ENCODE data around the gene PLCB2.

Gene PLCB2

GRCh38 chr15:40241269-40242212, 66.2 kb downstream of the PLCB2 start:
- no peak for TF ChIP-seq CTCF (conservative IDR thresholded peaks at IDR 0.05; ENCODE audit: low read length)
- TF ChIP-seq EZH2phosphoT487 (IDR thresholded peaks at IDR 0.05; ENCODE audit: borderline replicate concordance): no peak
- Histone ChIP-seq H3K36me3 (ENCODE audit: insufficient read depth, low read length) (no peaks in the 10 kb centered on the region), H3F3A (ENCODE audit: low read depth) (no peaks in the 10 kb centered on the region), H3K79me2 (ENCODE audit: insufficient read depth, low read length) (no peaks in the 10 kb centered on the region), H3K4me2 (ENCODE audit: low read depth, low read length, poor library complexity, severe bottlenecking) (no peak overlapping the region), H4K20me1 (ENCODE audit: insufficient read depth, low read length, poor library complexity, severe bottlenecking) (no peaks in the 10 kb centered on the region), H3K9ac (ENCODE audit: low read depth, low read length, poor library complexity, severe bottlenecking) (no peak overlapping the region), H3K9me2 (replicated peaks; ENCODE audit: low read depth, low read length) (no peaks in the 10 kb centered on the region), H3K4me3 (ENCODE audit: low read length, poor library complexity, severe bottlenecking) (no peak overlapping the region), H3K9me3 (ENCODE audit: insufficient read depth, low read depth, low read length) (no peaks in the 10 kb centered on the region), H3K4me1 (ENCODE audit: insufficient read depth, low read length, poor library complexity, severe bottlenecking) (no peaks in the 10 kb centered on the region), H3K27me3 (ENCODE audit: insufficient read depth, low read length, poor library complexity, severe bottlenecking) (no peaks in the 10 kb centered on the region), H2AFZ (ENCODE audit: low read length) (no peak overlapping the region)

GRCh38 chr15:40240619-40241221, 67.0 kb downstream of the PLCB2 start:
- Histone ChIP-seq H3K9ac (ENCODE audit: low read depth, low read length, poor library complexity, severe bottlenecking) (no peak overlapping the region), H3K4me3 (ENCODE audit: low read length, poor library complexity, severe bottlenecking) (no peak overlapping the region), H2AFZ (ENCODE audit: low read length) (no peak overlapping the region), H3K9me3 (ENCODE audit: insufficient read depth, low read depth, low read length) (no peaks in the 10 kb centered on the region), H3K4me1 (ENCODE audit: insufficient read depth, low read length, poor library complexity, severe bottlenecking) (no peaks in the 10 kb centered on the region), H3K4me2 (ENCODE audit: low read depth, low read length, poor library complexity, severe bottlenecking) (no peak overlapping the region), H3F3A (ENCODE audit: low read depth) (no peaks in the 10 kb centered on the region), H3K9me2 (replicated peaks; ENCODE audit: low read depth, low read length) (no peaks in the 10 kb centered on the region), H3K79me2 (ENCODE audit: insufficient read depth, low read length) (no peaks in the 10 kb centered on the region), H3K27me3 (ENCODE audit: insufficient read depth, low read length, poor library complexity, severe bottlenecking) (no peaks in the 10 kb centered on the region), H3K36me3 (ENCODE audit: insufficient read depth, low read length) (no peaks in the 10 kb centered on the region), H4K20me1 (ENCODE audit: insufficient read depth, low read length, poor library complexity, severe bottlenecking) (no peaks in the 10 kb centered on the region)
- TF ChIP-seq EZH2phosphoT487 (IDR thresholded peaks at IDR 0.05; ENCODE audit: borderline replicate concordance) (no peak), CTCF (conservative IDR thresholded peaks at IDR 0.05; ENCODE audit: low read length) (no peak)

- Histone ChIP-seq H3K4me3 (ENCODE audit: low read length, poor library complexity, severe bottlenecking) (no peak overlapping the region), H3K9ac (ENCODE audit: low read depth, low read length, poor library complexity, severe bottlenecking) (no peak overlapping the region), H3K4me2 (ENCODE audit: low read depth, low read length, poor library complexity, severe bottlenecking) (no peak overlapping the region), H3K4me1 (ENCODE audit: insufficient read depth, low read length, poor library complexity, severe bottlenecking) (peaks cover 2% of the 10 kb centered on the region), H2AFZ (ENCODE audit: low read length) (no peak overlapping the region), H3K9me3 (ENCODE audit: insufficient read depth, low read depth, low read length) (no peaks in the 10 kb centered on the region), H3F3A (ENCODE audit: low read depth) (no peaks in the 10 kb centered on the region), H3K79me2 (ENCODE audit: insufficient read depth, low read length) (no peaks in the 10 kb centered on the region), H3K36me3 (ENCODE audit: insufficient read depth, low read length) (no peaks in the 10 kb centered on the region), H3K9me2 (replicated peaks; ENCODE audit: low read depth, low read length) (no peaks in the 10 kb centered on the region), H3K27me3 (ENCODE audit: insufficient read depth, low read length, poor library complexity, severe bottlenecking) (no peaks in the 10 kb centered on the region), H4K20me1 (ENCODE audit: insufficient read depth, low read length, poor library complexity, severe bottlenecking) (no peaks in the 10 kb centered on the region)
- TF ChIP-seq EZH2phosphoT487 (IDR thresholded peaks at IDR 0.05; ENCODE audit: borderline replicate concordance) (no peak), CTCF (conservative IDR thresholded peaks at IDR 0.05; ENCODE audit: low read length) (no peak)
Measured at GRCh38 chr15:40239693-40240618, 67.8 kb downstream of the PLCB2 start.

Measured in Loucy (cell line).